ENCODE data around the gene MEIKIN.
"Not testable (repeated sequence)": the region's sequence is repeated elsewhere in the genome, so short reads cannot be mapped to it uniquely, and the experiment has no call there.

The MEIKIN gene

DNA sequence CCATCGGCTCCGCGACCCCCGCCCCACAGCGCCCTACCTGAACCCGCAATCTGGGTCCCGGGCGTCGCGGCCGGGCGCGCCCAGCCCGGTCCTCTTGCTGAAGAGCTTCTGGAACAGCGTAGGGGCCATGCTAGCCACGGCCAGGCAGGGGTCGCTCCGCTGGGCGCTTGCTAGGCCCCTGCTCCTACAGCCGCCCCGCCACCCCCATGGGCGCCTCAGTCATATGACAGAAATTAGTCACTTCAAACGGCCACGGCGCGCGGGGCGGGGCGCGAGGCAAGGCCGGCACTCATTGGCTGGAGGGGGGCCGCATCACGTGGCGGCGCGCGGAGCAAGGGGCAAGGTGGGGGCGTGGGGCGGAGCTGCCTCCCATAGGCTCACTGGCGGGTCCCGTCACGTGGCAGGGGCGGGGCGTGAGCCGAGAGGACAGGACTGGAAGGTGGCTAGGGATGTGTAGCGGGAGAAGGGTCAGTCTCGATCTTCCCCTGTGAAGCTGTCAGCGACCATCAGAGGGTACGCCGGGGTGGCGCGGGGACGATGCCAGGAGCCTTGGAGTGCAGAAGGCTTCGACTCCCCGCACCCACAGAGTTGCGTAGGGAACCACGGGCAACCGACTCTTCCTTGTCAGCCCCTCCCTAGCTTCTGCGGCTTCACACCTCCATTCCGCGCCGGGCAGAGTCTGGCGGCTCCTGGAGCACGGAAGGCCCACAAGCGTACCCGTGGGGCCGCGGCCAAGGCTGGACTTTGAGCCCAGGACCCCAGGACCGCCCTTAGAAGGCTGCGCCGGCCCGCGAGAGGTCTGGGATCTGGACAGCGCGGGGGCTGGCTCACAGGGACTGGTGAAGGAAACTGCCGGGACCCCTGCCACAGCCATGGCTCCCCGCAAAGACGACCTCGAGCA is 148.4 kb downstream of the MEIKIN start, which contains the start of gene FNIP1:
FNIP1 (minus strand) TSS at position 225 of the 901 bp plus-strand sequence; CDS start at position 129, 96 bp downstream.
- DNase-seq: peak; percentile 97 to 98

DNA sequence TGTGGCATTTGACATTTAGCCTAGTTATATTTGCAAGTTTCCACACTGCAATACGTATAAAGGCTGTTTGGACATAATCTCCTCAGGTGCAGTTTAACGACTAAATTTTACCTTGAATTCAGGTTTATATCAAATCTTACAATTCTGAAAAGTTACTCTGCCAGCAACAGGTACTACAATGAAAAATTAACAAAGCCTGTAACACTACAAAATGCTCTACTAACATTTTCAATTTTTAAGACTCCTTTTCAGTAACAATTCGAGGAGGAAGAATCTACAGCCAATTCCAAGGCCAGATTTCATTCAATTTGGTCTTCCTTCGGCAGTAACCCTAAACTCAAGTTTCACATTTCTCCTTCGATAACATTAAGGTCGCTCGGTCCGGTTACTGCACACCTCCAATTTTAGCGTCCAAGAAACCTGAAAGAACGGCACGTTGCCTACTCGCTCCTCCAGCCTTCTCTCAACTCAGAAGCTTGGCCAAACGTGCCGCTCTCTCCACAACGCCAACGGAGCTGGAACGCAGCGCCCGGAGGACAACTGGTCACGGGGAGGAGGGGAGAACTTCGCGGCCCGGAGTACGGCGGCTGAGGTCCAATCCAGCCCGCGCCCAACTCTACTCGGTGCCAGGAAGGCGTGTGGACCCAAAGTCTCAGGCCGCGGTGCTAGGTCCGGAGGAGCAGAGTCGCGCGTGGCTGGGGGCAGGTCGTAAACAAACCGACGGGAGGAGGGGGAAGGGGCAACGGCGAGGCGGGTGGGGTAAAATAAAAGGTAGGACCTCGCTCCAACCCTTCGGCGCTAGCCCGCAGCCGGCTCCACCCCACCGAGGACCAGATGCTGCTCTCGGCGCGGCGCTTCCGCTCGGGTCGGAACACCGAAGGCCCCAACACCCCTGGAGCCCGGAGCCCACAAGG is 149.3 kb downstream of the MEIKIN start:
- peak; percentile 31 to 40 for DNase-seq

DNA sequence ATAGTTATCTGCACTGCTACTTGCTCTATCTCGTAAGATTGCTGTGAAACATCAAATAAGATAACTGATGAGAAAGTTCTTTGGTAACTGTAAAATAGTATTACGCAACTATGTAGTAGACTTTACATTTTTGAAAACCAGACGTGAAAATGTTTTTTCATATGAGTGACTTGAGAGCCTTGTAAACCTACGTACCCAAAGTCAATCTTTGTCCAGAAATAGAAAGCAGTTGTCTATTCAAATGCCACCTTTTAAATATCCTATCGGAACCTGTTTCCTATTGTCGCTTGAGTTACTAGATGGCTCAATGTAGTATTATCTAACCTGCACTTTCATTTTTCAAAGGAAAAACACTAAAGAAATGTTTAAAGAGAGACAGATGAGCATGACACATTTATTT is 150.2 kb downstream of the MEIKIN start:
- DNase-seq: peak in 1 of 2 donors; percentile 18

DNA sequence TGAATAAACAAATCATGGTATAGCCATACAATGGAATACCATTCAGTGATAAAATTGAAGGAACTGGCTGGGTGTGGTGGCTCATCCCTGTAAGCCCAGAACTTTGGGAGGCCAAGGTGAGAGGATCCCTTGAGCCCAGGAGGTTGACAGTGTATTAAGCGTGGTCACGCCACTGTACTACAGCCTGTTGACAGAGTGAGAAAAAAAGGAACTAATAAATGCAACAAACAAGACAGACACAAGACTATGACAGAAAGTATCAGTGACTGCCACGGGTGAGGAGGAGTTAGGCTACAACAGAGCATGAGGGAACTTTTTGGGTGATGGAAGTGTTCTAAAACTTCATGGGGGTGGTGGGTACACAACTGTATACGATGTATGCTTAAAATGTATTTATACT is 150.9 kb downstream of the MEIKIN start:
- peak; percentile 66 to 76 for DNase-seq

DNA sequence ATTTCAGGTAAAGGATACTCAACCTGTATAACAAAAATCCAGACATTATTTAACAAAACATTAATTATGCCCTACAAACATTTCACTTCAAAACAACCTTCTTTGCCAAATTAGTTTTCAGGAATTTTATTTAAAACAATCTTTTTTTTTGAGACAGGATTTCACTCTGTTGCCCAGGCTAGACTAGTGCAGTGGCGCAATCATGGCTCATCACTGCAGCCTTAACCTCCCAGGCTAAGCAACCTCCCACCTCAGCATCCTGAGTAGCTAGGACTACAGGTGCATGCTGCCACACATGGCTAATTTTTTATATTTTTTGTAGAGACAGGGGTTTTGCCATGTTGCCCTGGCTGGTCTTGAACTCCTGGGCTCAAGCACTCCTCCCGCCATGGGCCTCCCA is 152.6 kb downstream of the MEIKIN start:
- DNase-seq: no peak

DNA sequence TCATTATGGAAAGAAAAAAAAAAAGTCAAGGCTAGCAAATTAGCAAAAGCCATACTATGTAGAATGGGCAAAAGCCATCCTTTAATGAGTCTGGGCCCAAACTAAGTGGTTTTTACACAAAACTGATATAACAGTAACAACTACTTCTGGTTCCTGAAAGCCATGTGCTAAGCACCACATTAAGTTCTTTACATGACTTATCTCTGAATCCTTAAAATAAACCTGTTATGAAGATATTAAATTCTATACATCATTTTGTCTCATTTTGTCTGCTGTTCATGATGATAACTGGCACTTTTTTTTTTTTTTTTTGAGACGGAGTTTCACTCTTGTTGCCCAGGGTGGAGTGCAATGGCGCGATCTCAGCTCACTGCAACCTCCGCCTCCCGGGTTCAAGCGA is 153.6 kb downstream of the MEIKIN start:
- no peak for DNase-seq

DNA sequence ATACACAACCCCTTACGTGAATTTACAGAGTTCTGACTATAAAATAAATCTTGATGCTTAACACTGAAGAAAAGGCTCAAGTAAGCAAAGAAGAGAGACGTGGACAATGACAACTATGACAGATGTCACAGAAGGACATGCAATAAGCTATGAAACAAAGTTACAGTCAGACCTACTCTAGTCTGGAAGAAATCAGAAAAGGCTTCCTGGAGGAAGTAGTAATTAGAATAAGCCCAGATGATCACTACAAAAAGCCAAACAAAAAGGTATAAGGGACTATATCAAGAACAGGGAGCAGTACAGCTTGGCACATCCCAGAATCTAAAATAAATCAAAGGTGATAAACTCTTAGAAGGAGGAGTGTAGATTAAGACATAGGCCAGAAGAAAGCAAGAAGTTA is 154.9 kb downstream of the MEIKIN start:
- DNase-seq: no peak

DNA sequence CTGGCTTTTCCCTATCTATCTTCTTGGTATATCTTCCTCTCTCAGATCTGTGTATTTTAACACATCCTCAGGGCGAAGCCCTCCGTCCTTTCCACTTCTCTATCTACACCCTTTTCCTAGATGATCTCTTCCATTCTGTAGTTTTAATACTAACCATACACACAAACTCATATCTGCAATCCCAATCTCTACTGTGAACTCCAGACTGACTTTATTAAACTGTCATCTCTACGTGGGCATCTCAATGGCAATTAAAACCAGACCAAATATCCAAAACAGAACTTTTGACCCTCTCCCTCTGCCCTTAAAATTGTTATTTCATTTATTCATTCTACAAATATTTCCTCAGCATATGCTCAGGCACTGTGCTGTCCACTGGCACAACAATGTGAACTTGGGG is 155.7 kb downstream of the MEIKIN start:
- no peak for DNase-seq

DNA sequence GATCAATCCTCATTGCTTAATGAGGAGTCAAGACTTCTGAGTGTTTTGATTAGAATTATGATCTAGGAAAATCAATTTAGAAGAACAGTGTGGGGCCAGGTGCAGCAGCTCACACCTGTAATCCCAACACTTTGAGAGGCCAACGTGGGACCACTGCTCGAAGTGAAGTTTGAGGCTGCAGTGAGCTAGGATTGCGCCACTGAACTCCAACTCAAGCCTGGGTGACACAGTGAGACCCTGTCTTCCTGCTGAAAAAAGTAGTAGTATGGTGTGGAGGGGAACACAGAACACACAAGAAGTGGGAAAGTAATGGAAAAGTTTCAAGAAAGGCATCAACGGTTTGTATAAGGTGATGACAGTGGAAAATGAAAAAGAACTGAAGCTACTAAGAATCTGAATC is 157.7 kb downstream of the MEIKIN start:
- DNase-seq: no peak

DNA sequence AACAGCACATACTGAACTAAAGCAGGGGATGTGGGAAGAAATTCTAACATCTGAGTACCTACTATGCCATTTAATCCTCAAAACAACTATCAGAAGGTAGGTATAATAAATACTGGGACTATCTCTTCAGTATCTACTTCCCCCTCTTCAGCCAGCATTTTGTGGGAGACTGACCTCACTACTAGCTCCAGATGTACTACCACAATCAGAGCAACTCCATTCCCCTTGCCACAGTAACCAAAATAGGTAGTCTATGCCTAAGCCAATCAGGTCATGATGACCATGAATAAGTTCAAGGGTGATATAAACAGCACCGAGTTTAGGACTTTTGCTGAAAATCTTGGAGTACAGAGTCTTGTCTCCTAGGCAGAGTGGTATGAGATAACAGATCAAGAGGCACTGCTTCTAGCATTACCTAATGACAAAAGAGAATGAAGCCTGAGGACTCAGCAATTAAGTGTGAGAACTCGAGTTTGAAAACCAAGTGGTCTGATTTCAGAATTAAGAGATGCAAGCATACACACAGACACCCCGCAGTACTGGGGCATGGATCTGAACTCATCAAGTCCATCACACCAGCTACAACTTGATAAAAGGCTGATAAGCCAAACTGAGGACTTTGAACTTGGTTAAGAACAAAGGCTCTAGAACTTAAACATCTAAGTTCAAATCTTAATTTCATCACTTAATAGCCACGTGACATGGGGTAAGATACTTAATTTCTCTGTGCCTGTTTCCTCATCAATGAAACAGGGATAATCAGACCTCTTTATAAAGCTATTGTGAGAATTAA is 158.4 kb downstream of the MEIKIN start:
- no peak for DNase-seq

DNA sequence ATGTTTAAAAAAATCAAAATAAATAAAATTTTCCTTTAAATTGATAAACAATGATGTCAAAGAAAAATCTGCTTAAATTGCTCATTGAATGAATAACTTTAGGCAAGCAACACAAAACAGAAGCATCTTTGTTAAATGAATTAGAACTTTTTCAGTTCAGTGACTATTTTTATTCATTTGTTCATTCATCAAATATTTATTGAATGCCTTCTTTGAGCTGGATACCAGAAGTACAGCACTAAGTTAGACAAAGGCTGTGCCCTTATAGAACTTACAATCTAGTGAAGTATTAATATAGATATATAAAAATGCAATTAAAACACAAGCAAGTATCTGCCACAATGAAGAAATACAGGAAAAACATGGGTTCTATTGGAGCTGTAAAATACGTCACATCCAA is 159.4 kb downstream of the MEIKIN start:
- DNase-seq: no peak

DNA sequence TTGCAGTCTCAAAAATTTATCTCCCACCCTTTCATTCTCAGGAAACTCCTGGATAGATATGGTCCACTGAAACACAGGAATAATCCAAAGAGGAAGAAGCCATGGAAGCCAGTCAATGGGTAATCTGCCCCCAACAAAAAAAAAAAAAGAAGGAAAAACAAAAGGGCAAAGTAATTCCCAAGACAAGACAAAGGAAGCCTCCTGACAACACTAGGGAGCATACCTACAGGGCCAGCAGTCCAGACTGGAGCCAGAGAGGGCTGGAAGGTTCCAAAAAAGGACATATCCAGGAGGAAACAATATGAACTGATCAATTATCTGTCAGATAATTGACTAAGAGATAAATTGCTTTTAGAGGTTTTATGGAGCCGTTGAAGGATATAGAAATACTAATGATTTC is 161.6 kb downstream of the MEIKIN start:
- no peak for DNase-seq

DNA sequence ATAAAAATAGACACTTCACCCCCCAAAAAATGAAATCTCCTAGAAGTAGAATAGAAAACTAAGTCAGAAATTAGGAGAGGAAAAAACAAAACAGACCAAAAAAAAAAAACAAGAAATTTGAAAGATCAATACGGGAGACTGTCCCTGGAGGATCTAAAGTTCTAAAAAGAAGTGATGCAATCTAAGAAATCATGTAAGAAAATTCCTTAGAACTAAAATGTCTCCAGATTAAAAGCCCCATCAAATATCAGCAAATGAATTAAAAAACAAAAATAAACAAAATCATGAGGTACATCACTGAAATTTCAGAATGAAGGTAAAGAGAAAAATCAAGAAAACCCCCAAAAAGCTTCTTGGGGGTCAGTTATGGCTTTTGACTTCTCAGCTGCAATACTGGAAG is 162.1 kb downstream of the MEIKIN start:
- no peak for DNase-seq

DNA sequence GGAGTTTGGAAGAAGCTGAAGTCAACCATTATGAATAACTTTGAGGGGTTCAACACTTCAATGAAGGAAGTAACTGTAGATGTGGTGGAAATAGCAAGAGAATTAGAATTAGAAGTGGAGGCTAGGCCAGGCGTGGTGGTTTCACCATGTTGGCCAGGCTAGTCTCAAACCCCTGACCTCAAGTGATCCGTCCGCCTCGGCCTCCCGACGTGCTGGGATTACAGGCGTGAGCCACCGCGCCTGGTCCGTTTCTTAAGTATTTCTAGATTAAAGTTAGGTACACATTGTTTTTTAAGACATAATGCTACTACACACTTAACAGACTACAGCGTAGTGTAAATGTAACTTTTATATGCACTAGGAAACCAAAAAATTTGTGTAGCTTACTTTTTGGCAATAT is 162.7 kb downstream of the MEIKIN start:
- DNase-seq: no peak

DNA sequence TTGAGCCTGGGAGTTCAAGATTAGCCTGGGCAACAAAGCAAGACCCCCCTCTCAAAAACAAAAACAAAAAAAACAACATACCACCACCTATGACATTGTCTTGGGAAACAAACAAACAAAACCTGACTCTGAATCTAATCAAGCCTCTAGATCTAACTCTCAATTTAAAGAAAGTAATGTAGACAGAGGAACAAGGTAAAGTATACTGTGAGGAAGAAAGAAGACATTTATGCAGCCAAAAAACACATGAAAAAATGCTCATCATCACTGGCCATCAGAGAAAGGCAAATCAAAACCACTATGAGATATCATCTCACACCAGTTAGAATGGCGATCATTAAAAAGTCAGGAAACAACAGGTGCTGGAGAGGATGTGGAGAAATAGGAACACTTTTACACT is 167.3 kb downstream of the MEIKIN start:
- not testable (repeated sequence) for DNase-seq

DNA sequence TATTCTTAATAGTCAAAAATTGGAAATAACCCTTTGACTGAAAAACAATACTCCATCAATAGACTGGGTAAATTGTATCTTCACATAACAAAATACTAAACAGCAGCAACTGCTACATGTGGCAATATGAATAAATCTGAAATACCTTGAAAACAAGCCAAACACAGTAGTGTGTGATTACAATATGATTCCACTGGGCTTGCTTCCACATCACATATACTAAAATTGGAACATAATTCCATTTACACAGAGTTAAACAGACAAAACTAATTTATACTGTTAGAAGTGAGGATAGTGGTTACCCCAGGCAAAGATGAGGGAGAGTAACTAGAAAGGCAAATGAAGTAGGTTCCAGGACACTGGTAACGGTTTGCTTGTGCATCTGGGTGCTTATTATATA is 169.0 kb downstream of the MEIKIN start:
- DNase-seq: no peak

DNA sequence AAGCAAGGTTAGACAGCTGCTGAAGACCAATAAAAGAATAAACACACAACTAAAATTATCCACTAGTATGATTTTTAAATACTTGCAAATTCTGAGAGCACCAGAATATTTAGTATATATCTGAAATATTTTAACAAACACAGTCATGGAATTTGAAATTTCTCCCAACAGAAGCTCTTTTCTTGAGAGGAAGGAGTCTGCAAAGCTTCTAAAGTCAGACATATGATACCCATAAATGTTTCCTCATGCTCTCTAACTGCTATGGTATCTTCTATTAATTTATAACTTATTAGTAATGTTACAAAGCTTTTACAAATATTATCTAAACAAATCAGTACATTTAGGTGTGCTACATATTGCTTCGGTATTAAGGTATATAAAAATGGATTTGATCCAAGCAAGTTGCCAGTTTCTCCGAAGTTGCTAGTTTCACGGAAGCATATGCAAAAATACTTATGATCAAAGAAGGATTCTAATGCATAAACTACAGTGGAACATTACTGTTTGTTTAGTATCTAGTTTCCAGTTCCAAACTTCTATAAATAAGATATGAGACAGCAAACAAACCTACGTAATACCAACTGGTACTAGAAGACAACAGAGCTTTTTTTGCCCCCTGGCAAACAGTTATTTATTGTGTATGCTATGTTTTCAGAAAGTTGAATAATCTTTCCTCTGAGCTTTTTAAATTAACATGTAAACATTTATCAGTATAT is 170.7 kb downstream of the MEIKIN start:
- DNase-seq: no peak

DNA sequence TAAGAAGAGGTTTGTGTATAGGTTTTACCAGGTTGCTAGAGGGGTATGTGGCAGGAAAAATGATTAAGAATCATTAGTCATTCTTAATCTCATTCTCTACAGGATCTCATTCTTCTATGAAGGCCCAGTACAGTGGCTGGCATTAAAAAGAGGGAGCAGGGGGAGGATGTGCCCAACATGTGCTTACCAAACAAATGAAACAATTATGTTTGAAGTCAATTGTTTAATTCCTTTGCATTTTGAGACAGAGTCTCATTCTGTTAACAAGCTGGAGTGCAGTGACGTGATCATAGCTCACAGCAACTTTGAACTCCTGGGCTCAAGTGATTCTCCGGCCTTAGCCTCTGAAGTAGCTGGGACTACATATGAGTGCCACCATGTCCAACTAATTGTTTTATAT is 171.7 kb downstream of the MEIKIN start:
- DNase-seq: no peak

DNA sequence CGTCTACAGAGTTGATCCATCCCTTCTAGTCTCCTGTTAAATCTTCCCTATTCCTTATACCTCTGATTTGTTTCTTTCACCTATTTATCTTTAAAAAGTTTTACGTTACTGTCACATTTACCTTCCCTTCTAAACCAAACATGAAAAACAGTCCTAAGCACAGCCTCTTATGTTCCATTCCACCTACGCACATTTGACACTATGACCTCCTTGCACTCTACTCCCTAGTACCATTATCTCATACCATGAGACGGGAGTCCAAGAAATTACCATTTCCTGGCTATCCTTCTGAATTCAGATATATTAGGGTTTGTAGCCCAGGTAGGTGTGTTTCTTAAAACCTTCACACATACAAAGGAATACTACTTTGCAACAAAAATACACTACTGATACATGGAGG is 173.8 kb downstream of the MEIKIN start:
- DNase-seq: no peak

DNA sequence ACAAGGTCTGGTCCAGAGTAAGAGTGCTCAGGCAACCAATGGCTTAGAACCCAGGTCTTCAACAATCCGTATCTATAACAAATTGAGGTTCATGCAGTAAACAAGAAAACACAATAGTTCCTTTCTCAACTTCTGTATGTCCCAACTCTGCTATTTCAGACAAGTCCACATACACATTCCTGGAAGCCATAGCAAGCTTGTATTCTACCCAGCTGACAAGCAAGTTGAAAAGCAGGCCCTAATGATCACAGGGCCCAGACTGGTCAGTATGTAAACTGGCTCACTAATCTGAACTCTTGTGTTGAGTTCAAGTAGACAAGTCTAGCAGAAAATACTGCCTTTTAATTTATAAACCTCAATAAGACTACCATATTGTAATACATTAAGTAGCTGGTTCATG is 175.5 kb downstream of the MEIKIN start:
- no peak for DNase-seq

DNA sequence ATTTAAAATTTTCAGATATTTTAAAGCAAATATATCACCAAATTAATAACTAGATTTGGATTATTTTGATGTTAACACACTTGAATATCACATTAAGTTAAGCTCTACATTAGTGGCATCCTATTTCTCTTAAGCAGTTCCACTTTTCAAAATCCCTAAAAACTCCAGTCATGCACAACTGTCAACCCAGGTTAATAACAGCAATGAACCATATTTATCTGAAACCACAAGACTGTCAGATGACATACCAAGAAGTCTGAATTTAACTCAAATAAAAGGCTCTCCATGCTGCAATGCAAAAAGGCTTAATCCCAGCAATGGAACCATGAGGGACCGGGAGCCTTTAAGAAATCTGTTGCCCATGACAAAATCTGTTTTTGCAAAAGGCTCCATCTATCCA is 176.1 kb downstream of the MEIKIN start:
- peak; percentile 65 to 77 for DNase-seq

DNA sequence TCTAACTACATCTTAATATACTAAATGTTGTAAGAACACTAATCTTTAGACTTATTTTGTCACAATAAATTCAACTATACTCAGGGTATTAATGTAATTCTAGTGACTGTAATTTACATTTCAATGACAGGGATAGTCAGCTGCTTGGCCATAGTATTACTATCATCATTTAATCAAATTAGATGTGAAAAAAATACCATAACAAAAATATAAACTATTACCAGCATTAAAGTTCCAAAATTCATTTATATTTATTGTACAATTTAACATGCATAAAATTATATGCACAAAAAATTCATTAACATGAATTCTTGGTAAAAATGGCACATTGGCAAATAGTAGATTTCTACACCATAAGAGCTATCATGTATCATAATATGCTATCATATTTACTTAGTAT is 177.6 kb downstream of the MEIKIN start:
- DNase-seq: no peak
